ENCODE measurements around the gene CLEC7A. TPM values are rescaled to one million over a fixed set of nuclear protein-coding genes. Genes with fewer than 3 reads are reported as not detected.

CLEC7A gene
- total RNA-seq, 1 experiment from 2014 or later = not detected

- Histone ChIP-seq H2AFZ (ENCODE audit: low read depth, low read length, poor library complexity, severe bottlenecking) (no peak overlapping the region), H3K79me2 (ENCODE audit: insufficient read depth, low read length) (no peaks in the 10 kb centered on the region), H3K9me2 (ENCODE audit: insufficient read depth) (no peaks in the 10 kb centered on the region), H3K4me2 (ENCODE audit: low read length) (no peak overlapping the region), H3K4me1 (ENCODE audit: control insufficient read depth in 1 of 2, insufficient read depth in 2 of 2, low read length in 2 of 2) (no peaks in the 10 kb centered on the region), H3K27me3 (ENCODE audit: insufficient read depth, low read length) (no peaks in the 10 kb centered on the region), H4K20me1 (ENCODE audit: insufficient read depth) (no peaks in the 10 kb centered on the region), H3K9ac (ENCODE audit: low read length) (no peak overlapping the region), H3K9me3 (ENCODE audit: control insufficient read depth in 1 of 2, insufficient read depth in 1 of 2, low read depth in 1 of 2, low read length in 2 of 2) (no peaks in the 10 kb centered on the region), H3K27ac (ENCODE audit: low read depth, low read length) (no peak overlapping the region), H3K4me3 (replicated peaks in 1 of 2; ENCODE audit: low read depth in 1 of 2, low read length in 2 of 2) (no peak overlapping the region), H3K36me3 (ENCODE audit: control insufficient read depth in 1 of 2, insufficient read depth in 2 of 2, low read length in 2 of 2) (no peaks in the 10 kb centered on the region)
- TF ChIP-seq CBX3 (IDR thresholded peaks at IDR 0.05; ENCODE audit: low read depth) (no peak), CTCF (IDR thresholded peaks at IDR 0.05 in 2 of 3, conservative IDR thresholded peaks at IDR 0.05 in 1 of 3; ENCODE audit: borderline replicate concordance in 1 of 3, insufficient read depth in 1 of 3, low read depth in 2 of 3, low read length in 2 of 3) (no peak)
- TF ChIP-seq, protein P1, sequence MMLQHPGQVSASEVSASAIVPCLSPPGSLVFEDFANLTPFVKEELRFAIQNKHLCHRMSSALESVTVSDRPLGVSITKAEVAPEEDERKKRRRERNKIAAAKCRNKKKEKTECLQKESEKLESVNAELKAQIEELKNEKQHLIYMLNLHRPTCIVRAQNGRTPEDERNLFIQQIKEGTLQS (IDR thresholded peaks at IDR 0.05) = no peak
- RAD21 ChIA-PET (ENCODE audit: low non-redundant PET in 1 of 2, low total read pairs in 2 of 2, uncharacterized antibody in 2 of 2, unreplicated experiment in 2 of 2) = no interaction called here
- ATAC-seq (no peak), DNase-seq (ENCODE audit: low read depth, low spot score) (no peak)
- BruUV-seq (replicated peaks) = no TSS peak
- intact Hi-C loops (cut with micrococcal nuclease) = no loop called here
- CTCF ChIA-PET = no interaction called here
- POLR2A ChIA-PET = no interaction called here
Observed at GRCh38 chr12:10111451-10111850, 18.5 kb downstream of the CLEC7A start.

- no peak overlapping the region for H3K9ac ChIP-seq (ENCODE audit: low read length)
- no peak overlapping the region for H3K4me3 ChIP-seq (replicated peaks in 1 of 2; ENCODE audit: low read depth in 1 of 2, low read length in 2 of 2)
- RAD21 ChIA-PET (ENCODE audit: low non-redundant PET in 1 of 2, low total read pairs in 2 of 2, uncharacterized antibody in 2 of 2, unreplicated experiment in 2 of 2) = no interaction called here
- TF ChIP-seq POLR2A (IDR thresholded peaks at IDR 0.05; ENCODE audit: borderline replicate concordance, extremely low read depth, insufficient read depth, insufficient read length) (no peak), SIN3A (IDR thresholded peaks at IDR 0.05; ENCODE audit: low read depth) (no peak)
- BruUV-seq (replicated peaks) = no TSS peak
- POLR2A ChIA-PET = no interaction called here
- no peak overlapping the region for H3K27ac ChIP-seq (ENCODE audit: low read depth, low read length)
- H2AFZ ChIP-seq (ENCODE audit: low read depth, low read length, poor library complexity, severe bottlenecking) = no peak overlapping the region
- H3K4me1 ChIP-seq (ENCODE audit: control insufficient read depth in 1 of 2, insufficient read depth in 2 of 2, low read length in 2 of 2) = no peaks in the 10 kb centered on the region
- ATAC-seq (no peak), DNase-seq (ENCODE audit: low read depth, low spot score) (no peak)
- no peaks in the 10 kb centered on the region for H4K20me1 ChIP-seq (ENCODE audit: insufficient read depth)
- H3K27me3 ChIP-seq (ENCODE audit: insufficient read depth, low read length) = no peaks in the 10 kb centered on the region
- intact Hi-C loops (cut with micrococcal nuclease) = no loop called here
- H3K79me2 ChIP-seq (ENCODE audit: insufficient read depth, low read length) = no peaks in the 10 kb centered on the region
- no peak overlapping the region for H3K4me2 ChIP-seq (ENCODE audit: low read length)
- H3K9me2 ChIP-seq (ENCODE audit: insufficient read depth) = no peaks in the 10 kb centered on the region
- H3K9me3 ChIP-seq (ENCODE audit: control insufficient read depth in 1 of 2, insufficient read depth in 1 of 2, low read depth in 1 of 2, low read length in 2 of 2) = no peaks in the 10 kb centered on the region
- no peaks in the 10 kb centered on the region for H3K36me3 ChIP-seq (ENCODE audit: control insufficient read depth in 1 of 2, insufficient read depth in 2 of 2, low read length in 2 of 2)
- CTCF ChIA-PET = no interaction called here
Observed at GRCh38 chr12:10110256-10110844, 19.6 kb downstream of the CLEC7A start.
